ENCODE data around the gene GPRASP2.
"Not testable (repeated sequence)": the region's sequence is repeated elsewhere in the genome, so short reads cannot be mapped to it uniquely, and the experiment has no call there.

GRCh38 chrX:102663820-102664219 lies 48.4 kb upstream of the GPRASP2 start:
- TF ChIP-seq POLR2A, CTCF, EP300 (IDR thresholded peaks at IDR 0.05): not testable (repeated sequence)

All from tibial nerve (tissue), 4 donors.